Measurements from ENCODE around the gene TMEM26. TPM values are rescaled to one million over a fixed set of nuclear protein-coding genes. Genes with fewer than 3 reads are reported as not detected.

TMEM26 gene
- total and polyA plus RNA-seq, 9 of the 15 experiments (the other 6 are each of a cell fraction or from before 2014, with no cell fraction given): not detected

- FAIRE-seq: no peak
- Histone ChIP-seq H4K20me1 (replicated peaks; ENCODE audit: control insufficient read depth, insufficient read depth, low read length) (no peaks in the 10 kb centered on the region), H3K9ac (ENCODE audit: insufficient read depth in 1 of 2, low read depth in 2 of 2, low read length in 2 of 2) (no peak overlapping the region), H3K4me1 (replicated peaks in 1 of 2; ENCODE audit: control insufficient read depth in 2 of 2, insufficient read depth in 2 of 2, low read length in 2 of 2) (no peaks in the 10 kb centered on the region), H3K9me3 (replicated peaks; ENCODE audit: control insufficient read depth, insufficient read depth, low read depth, low read length) (0 out of 2 replicates have a peak, but pooled peaks cover 3% of the 10 kb centered on the region), H3K27ac (ENCODE audit: extremely low read depth, low read depth, low read length) (no peak overlapping the region), H3K27me3 (ENCODE audit: control insufficient read depth in 2 of 2, insufficient read depth in 2 of 2, low read length in 2 of 2) (no peaks in the 10 kb centered on the region), H3K79me2 (ENCODE audit: control insufficient read depth, insufficient read depth, low read length) (no peaks in the 10 kb centered on the region), H2AFZ (ENCODE audit: low read depth, low read length) (no peak overlapping the region), H3K4me3 (no peak overlapping the region), H3K36me3 (ENCODE audit: control insufficient read depth, insufficient read depth, low read length) (no peaks in the 10 kb centered on the region), H3K4me2 (ENCODE audit: insufficient read depth, low read length) (no peak overlapping the region), H3K9me1 (ENCODE audit: control insufficient read depth, insufficient read depth, low read length) (no peaks in the 10 kb centered on the region)
- TF ChIP-seq KDM4B (IDR thresholded peaks at IDR 0.05; ENCODE audit: borderline replicate concordance in 2 of 2, low read depth in 1 of 2) (no peak), BRCA1 (IDR thresholded peaks at IDR 0.05) (no peak), BRCA1 (CRISPR knock-in tag; IDR thresholded peaks at IDR 0.05) (no peak), ETV1 (tag; conservative IDR thresholded peaks at IDR 0.05; ENCODE audit: low read depth) (no peak), FOXK2 (conservative IDR thresholded peaks at IDR 0.05 in 1 of 2, IDR thresholded peaks at IDR 0.05 in 1 of 2; ENCODE audit: low read depth in 2 of 2) (no peak), PPARD (CRISPR knock-in tag; IDR thresholded peaks at IDR 0.05) (no peak), ELF1 (tag; IDR thresholded peaks at IDR 0.05) (no peak), FOXJ2 (tag; IDR thresholded peaks at IDR 0.05) (no peak), USF2 (CRISPR knock-in tag; IDR thresholded peaks at IDR 0.05) (no peak), ILK (tag; IDR thresholded peaks at IDR 0.05; ENCODE audit: borderline replicate concordance, low read depth) (no peak), HDAC1 (IDR thresholded peaks at IDR 0.05) (no peak), RCOR1 (IDR thresholded peaks at IDR 0.05; ENCODE audit: borderline replicate concordance in 1 of 2, low read depth in 2 of 2, low read length in 2 of 2) (no peak), CREB3L1 (IDR thresholded peaks at IDR 0.05; ENCODE audit: borderline replicate concordance, low read depth) (no peak), STAT5B (CRISPR knock-in tag; IDR thresholded peaks at IDR 0.05) (no peak), CBX2 (IDR thresholded peaks at IDR 0.05; ENCODE audit: insufficient read depth, low read length, poor library complexity, severe bottlenecking) (no peak), E2F5 (CRISPR knock-in tag; IDR thresholded peaks at IDR 0.05) (no peak), RBM34 (IDR thresholded peaks at IDR 0.05; ENCODE audit: borderline replicate concordance, insufficient read depth, low read length) (no peak), ZNF143 (CRISPR knock-in tag; IDR thresholded peaks at IDR 0.05) (no peak), ZNF766 (CRISPR knock-in tag; conservative IDR thresholded peaks at IDR 0.05) (no peak)
- DNase-seq (ENCODE audit: extremely low read depth in 1 of 4, low spot score in 3 of 4): no peak
- intact Hi-C loops (cut with micrococcal nuclease) (no loop called here), in situ Hi-C loops (cut with MboI) (no loop called here)
- ChIA-PET POLR2A (no interaction called here), CTCF (ENCODE audit: low intra/inter-chr PET ratio) (interaction anchor here (0.6 kb wide), 1 partner anchor 854 kb away, joined by 4 read pairs; no protein-coding TSS in a partner anchor)
- no TSS peak for BruUV-seq (replicated peaks)
- no peak for ATAC-seq
- WGBS (ENCODE audit: insufficient coverage, low coverage, missing lambda C conversion rate): 11% methylated on average over 3 of the region's 3 CpGs
Measured at GRCh38 chr10:61363006-61363405, 90.2 kb downstream of the TMEM26 start.
